ENCODE data around the gene MEGF6.
"Not testable (repeated sequence)": the region's sequence is repeated elsewhere in the genome, so short reads cannot be mapped to it uniquely, and the experiment has no call there.

Gene MEGF6

DNA sequence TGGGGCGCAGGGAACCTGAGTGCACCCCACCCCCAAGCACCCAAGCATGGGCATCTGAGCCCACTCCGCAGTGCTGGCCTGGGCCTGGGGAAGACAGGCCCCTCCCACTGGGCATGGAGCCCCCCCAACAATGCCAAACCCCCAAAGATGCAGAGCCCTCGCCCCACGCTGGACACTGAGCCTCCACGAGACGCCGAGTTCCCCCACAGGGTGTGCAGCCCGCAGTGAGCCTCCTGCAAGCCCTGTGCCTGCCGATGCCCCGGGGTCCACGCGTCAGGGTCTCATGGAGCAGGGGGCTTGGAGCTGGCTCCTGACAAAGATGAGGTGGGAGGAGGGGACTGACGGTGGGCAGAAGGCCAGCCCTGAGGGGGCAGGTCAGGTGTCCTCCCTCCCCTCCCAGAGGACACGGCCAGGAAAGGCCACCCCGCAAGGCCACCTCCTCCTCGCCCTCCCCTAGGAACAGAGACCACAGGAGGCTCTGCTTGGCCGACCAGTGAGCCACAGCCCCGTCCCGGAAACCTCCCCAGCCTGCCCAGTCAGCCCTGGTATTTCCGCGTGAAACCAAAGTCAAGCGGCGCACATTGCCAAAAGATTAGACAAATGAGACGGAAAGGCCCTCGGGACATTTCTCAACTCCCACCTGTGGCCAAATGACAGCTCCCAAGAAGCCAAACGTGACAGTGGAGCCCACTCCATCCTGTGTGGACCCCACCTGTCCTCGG lies 33.4 kb downstream of the MEGF6 start:
- Histone ChIP-seq H3K27ac (no peak overlapping the region), H3K27me3 (peaks cover 0 to 29% of the 10 kb centered on the region in 2 donors), H3K9me3 (no peaks in the 10 kb centered on the region), H3K36me3 (no peaks in the 10 kb centered on the region), H3K4me3 (no peak overlapping the region), H3K4me1 (peaks cover 0 to 19% (median 15%) of the 10 kb centered on the region in 4 donors)
- TF ChIP-seq, protein P1, sequence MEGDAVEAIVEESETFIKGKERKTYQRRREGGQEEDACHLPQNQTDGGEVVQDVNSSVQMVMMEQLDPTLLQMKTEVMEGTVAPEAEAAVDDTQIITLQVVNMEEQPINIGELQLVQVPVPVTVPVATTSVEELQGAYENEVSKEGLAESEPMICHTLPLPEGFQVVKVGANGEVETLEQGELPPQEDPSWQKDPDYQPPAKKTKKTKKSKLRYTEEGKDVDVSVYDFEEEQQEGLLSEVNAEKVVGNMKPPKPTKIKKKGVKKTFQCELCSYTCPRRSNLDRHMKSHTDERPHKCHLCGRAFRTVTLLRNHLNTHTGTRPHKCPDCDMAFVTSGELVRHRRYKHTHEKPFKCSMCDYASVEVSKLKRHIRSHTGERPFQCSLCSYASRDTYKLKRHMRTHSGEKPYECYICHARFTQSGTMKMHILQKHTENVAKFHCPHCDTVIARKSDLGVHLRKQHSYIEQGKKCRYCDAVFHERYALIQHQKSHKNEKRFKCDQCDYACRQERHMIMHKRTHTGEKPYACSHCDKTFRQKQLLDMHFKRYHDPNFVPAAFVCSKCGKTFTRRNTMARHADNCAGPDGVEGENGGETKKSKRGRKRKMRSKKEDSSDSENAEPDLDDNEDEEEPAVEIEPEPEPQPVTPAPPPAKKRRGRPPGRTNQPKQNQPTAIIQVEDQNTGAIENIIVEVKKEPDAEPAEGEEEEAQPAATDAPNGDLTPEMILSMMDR (IDR thresholded peaks at IDR 0.05): no peak
- no peak for DNase-seq
- intact Hi-C loops (cut with DNase I; ENCODE audit: low total_unique reads): no loop called here

DNA sequence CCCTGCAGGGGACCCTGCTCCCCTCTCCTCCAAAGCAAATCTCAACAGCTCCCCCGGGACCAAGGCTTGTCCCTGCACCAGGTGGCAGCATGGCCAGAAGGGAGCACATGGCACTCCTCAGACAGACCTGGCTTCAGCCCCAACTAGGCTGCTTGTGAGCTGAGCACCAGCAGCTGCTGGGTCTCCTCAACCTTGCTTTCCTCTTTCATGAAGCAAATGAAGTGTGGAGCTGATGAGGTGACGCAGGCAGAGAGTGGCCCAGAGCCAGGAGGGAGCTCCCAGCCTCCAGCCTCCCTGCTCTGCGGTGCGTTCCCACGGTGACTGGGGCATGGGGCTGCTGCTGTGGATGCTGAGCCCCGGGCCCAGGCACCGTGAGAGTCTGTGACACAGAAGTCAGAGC lies 34.0 kb downstream of the MEGF6 start:
- peaks cover 0 to 29% of the 10 kb centered on the region in 2 donors for H3K27me3 ChIP-seq
- TF ChIP-seq, protein P1 (IDR thresholded peaks at IDR 0.05): no peak
- no peak for DNase-seq

DNA sequence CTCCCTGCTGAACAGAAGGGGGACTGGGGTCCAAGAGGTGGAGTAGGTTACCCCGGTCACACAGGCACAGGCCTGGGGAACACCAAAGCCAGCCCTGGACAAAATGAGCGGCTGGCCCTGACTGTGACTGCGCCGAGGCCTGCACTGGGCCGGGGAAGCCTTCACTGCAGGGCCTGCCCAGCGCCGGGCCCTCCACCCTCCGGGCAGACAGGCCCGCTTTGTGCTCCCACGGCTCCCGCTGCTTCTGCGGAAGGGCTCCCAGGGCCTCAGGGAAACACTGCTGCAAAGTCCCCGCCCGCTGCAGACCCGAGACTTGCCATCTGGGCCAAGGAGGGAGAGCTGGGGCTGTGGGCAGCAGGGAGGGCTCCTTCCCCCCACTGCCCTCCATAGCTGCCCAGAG lies 35.3 kb downstream of the MEGF6 start:
- TF ChIP-seq, protein P1 (IDR thresholded peaks at IDR 0.05): no peak
- intact Hi-C loops (cut with DNase I; ENCODE audit: low total_unique reads): no loop called here
- Histone ChIP-seq H3K9me3 (no peaks in the 10 kb centered on the region), H3K27me3 (peaks cover 0 to 18% of the 10 kb centered on the region in 2 donors), H3K36me3 (no peaks in the 10 kb centered on the region), H3K27ac (no peak overlapping the region), H3K4me3 (no peak overlapping the region), H3K4me1 (peaks cover 0 to 22% (median 16%) of the 10 kb centered on the region in 4 donors)
- no peak for DNase-seq

More for the DNA sequence above, 34.0 kb downstream of the MEGF6 start:
- Histone ChIP-seq H3K36me3 (no peaks in the 10 kb centered on the region), H3K4me1 (peaks cover 0 to 22% (median 16%) of the 10 kb centered on the region in 4 donors), H3K4me3 (no peak overlapping the region), H3K27ac (no peak overlapping the region), H3K9me3 (no peaks in the 10 kb centered on the region)
- intact Hi-C loops (cut with DNase I; ENCODE audit: low total_unique reads): no loop called here

DNA sequence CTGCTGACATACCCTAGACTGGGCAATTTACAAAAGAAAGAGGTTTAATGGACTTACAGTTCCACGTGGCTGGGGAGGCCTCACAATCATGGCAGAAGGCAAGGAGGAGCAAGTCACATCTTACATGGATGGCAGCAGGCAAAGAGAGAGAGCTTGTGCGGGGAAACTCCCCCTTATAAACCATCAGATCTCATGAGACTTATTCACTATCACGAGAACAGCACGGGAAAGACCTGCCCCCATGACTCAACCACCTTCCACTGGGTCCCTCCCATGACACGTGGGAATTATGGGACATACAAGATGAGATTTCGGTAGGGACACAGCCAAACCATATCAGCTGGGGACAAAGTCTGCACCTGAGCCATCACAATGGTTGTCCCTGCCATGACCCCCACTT lies 35.8 kb downstream of the MEGF6 start:
- Histone ChIP-seq H3K4me1 (peaks cover 0 to 22% (median 16%) of the 10 kb centered on the region in 4 donors), H3K27me3 (peaks cover 0 to 14% of the 10 kb centered on the region in 2 donors)
- H3K27ac ChIP-seq; H3K4me3 ChIP-seq; intact Hi-C loops (cut with DNase I; ENCODE audit: low total_unique reads); H3K9me3 ChIP-seq; DNase-seq; H3K36me3 ChIP-seq: not testable (repeated sequence)

DNA sequence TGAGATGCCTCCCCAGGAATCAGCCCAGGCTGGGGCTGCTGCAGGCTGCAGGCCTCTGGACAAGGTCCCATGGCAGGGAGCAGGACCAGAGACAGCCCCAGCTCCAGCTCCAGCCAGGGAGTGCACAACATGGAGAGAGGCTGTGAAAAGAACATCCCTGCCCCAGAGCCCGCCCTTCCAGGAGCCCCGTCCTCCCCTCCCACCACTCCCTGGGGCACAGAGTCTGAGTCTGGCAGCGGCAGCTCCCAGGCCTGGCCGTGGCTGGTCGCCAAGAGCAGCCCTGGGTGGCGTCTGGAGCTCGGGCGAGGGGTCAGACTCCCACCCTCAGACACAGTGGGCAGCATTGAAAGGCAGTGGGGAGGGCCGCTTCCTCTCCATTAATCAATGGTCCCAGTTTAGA lies 37.8 kb downstream of the MEGF6 start:
- Histone ChIP-seq H3K27ac (peak overlapping the region in 1 of 2 donors; percentile 10), H3K27me3 (peaks cover 0 to 10% of the 10 kb centered on the region in 2 donors), H3K4me3 (no peak overlapping the region), H3K4me1 (peaks cover 0 to 32% (median 23%) of the 10 kb centered on the region in 4 donors), H3K9me3 (no peaks in the 10 kb centered on the region), H3K36me3 (no peaks in the 10 kb centered on the region)
- intact Hi-C loops (cut with DNase I; ENCODE audit: low total_unique reads): no loop called here
- DNase-seq: no peak
- TF ChIP-seq, protein P1 (IDR thresholded peaks at IDR 0.05): no peak

DNA sequence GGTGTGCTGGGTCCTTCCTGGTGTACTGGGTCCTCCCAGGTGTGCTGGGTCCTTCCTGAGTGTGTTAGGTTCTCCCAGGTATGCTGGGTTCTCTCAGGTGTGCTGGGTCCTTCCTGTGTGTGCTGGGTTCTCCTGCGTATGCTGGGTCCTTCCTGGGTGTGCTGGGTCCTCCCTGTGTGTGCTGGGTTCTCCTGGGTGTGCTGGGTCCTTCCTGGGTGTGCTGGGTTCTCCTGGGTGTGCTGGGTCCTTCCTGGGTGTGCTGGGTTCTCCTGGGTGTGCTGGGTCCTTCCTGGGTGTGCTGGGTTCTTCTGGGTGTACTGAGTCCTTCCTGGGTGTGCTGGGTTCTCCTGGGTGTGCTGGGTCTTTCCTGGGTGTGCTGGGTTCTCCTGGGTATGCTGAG lies 38.7 kb downstream of the MEGF6 start:
- H3K27ac ChIP-seq; H3K9me3 ChIP-seq; H3K36me3 ChIP-seq; H3K27me3 ChIP-seq; H3K4me3 ChIP-seq; DNase-seq; intact Hi-C loops (cut with DNase I; ENCODE audit: low total_unique reads): not testable (repeated sequence)
- peaks cover 0 to 33% (median 25%) of the 10 kb centered on the region in 4 donors for H3K4me1 ChIP-seq
